Neural crest cell (in vitro differentiated cells): ENCODE measurements around the gene L3MBTL3. TPM values are rescaled to one million over a fixed set of nuclear protein-coding genes. Genes with fewer than 3 reads are reported as not detected.

Source experiments
- DNase-seq: peaks from one replicate; pipeline ENCODE4 v3.0.0; 2021; ENCODE audit warnings: low read depth, mixed read lengths, low spot score
- H3K27ac Mint-ChIP-seq: one replicate; pipeline ENCODE4 v1.8.0; 2021; ENCODE audit warnings: mild to moderate bottlenecking, mixed read lengths; ENCODE audit not compliant: unreplicated experiment
- H3K27me3 Mint-ChIP-seq: 2 replicates; pipeline ENCODE4 v1.8.0; 2021; ENCODE audit warnings: low read depth, mild to moderate bottlenecking, mixed read lengths
- H3K36me3 Mint-ChIP-seq: 2 replicates; pipeline ENCODE4 v1.8.0; 2021; ENCODE audit warnings: low read depth, mild to moderate bottlenecking, mixed read lengths
- H3K4me1 Mint-ChIP-seq: 2 replicates; pipeline ENCODE4 v1.8.0; 2021; ENCODE audit warnings: mixed read lengths
- H3K4me3 Mint-ChIP-seq: one replicate; pipeline ENCODE4 v1.8.0; 2021; ENCODE audit warnings: mild to moderate bottlenecking, mixed read lengths
- H3K9me3 Mint-ChIP-seq: 2 replicates; pipeline ENCODE4 v1.8.0; 2021; ENCODE audit warnings: mixed read lengths
- total RNA-seq: library from RNA; stranded (reverse); gene quantifications from 2 replicates; pipeline ENCODE4 v1.2.1, GENCODE V29; 2021
- TF ChIP-seq, protein P1 (sequence below): fragments of 200-600 bp; sonication (generic); conservative IDR thresholded peaks from 2 replicates; pipeline ENCODE4 v1.5.0; 2021; ENCODE audit warnings: antibody characterized with exemption, mild to moderate bottlenecking

L3MBTL3 gene
- total RNA-seq, 1 donor from 2014 or later, result 22.8 TPM

DNA sequence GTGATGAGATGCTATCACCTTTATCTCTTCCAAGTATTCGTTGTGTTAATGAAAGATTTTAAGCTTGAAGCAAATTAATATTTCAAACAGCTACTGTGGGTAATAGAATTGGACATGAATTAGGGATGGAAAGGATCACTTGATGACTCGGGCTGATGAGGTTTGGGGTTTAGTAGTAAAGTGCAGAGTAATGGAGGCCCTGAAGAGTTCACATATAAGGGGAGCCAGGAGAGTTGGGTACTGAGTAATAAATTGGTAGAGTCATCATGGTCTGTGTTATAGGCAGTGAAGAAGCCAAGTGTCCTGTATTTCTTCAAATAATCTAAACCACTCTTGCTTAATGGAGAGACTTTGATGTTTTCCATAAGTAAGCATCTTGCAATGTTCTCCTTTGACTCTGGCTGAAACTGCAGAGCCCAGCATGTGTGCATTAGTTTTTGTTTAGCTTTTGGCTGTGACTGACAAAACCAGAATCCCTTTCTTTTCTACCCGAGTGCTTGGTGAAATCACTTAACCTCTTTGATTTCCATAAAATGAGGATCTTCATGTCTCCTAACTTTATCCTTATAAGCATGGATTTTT, 57.6 kb downstream of the L3MBTL3 start:
- no peaks in the 10 kb centered on the region for H3K9me3 Mint-ChIP-seq
- H3K36me3 Mint-ChIP-seq, result peaks cover 17% of the 10 kb centered on the region
- H3K27me3 Mint-ChIP-seq, result no peaks in the 10 kb centered on the region

DNA sequence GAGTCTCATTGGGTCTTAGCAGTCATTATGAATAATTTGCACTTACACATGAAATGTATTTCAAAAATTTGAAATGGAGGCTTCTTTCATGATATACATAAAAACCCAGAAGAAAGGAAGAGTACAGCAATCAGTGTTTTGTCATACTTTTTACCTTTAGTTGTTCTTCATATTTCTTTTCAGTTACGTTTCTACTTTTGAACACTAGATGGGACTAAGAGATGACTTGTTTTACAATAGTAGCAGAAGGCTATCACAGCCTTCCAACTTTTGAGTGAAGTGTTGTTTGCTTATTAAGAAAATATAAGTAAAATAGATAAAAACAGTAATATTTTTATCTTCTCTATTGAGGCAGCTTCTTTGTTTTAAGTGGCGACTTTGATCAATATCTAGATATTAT, 58.1 kb downstream of the L3MBTL3 start:
- H3K4me3 Mint-ChIP-seq, result no peak overlapping the region
- H3K4me1 Mint-ChIP-seq, result peaks cover 11% of the 10 kb centered on the region
- H3K27me3 Mint-ChIP-seq, result no peaks in the 10 kb centered on the region
- H3K27ac Mint-ChIP-seq, result no peak overlapping the region
- H3K9me3 Mint-ChIP-seq, result no peaks in the 10 kb centered on the region
- H3K36me3 Mint-ChIP-seq, result peaks cover 17% of the 10 kb centered on the region
- TF ChIP-seq, protein P1, sequence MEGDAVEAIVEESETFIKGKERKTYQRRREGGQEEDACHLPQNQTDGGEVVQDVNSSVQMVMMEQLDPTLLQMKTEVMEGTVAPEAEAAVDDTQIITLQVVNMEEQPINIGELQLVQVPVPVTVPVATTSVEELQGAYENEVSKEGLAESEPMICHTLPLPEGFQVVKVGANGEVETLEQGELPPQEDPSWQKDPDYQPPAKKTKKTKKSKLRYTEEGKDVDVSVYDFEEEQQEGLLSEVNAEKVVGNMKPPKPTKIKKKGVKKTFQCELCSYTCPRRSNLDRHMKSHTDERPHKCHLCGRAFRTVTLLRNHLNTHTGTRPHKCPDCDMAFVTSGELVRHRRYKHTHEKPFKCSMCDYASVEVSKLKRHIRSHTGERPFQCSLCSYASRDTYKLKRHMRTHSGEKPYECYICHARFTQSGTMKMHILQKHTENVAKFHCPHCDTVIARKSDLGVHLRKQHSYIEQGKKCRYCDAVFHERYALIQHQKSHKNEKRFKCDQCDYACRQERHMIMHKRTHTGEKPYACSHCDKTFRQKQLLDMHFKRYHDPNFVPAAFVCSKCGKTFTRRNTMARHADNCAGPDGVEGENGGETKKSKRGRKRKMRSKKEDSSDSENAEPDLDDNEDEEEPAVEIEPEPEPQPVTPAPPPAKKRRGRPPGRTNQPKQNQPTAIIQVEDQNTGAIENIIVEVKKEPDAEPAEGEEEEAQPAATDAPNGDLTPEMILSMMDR, result peak; percentile 25
- DNase-seq, result no peak

More for the DNA sequence above, 57.6 kb downstream of the L3MBTL3 start:
- Mint-ChIP-seq H3K4me1 (peaks cover 14% of the 10 kb centered on the region), H3K27ac (no peak overlapping the region), H3K4me3 (no peak overlapping the region)
- TF ChIP-seq, protein P1, result no peak
- no peak for DNase-seq

DNA sequence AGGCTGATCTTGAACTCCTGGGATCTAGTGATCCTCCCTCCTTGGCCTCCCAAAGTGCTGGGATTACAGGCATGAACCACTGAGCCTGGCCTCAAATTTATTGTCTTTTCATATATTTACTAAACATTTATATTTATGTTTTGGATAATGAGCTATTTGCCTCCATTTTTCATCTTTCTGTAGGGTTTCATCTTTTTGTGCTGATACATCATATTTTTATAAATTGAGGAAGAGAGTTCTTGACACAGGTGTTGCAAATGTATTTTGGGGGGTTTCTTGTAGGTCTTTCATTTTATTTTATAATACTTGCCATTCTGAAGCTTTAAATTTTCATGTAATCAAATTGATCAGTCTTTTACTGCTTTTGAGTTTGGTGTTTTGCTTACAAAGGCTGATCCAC, 72.4 kb downstream of the L3MBTL3 start:
- no peak for DNase-seq
- no peak overlapping the region for H3K4me3 Mint-ChIP-seq
- no peaks in the 10 kb centered on the region for H3K27me3 Mint-ChIP-seq
- peaks cover 18% of the 10 kb centered on the region for H3K36me3 Mint-ChIP-seq
- peaks cover 2% of the 10 kb centered on the region for H3K9me3 Mint-ChIP-seq
- TF ChIP-seq, protein P1, result no peak
- H3K4me1 Mint-ChIP-seq, result no peaks in the 10 kb centered on the region
- H3K27ac Mint-ChIP-seq, result no peak overlapping the region

DNA sequence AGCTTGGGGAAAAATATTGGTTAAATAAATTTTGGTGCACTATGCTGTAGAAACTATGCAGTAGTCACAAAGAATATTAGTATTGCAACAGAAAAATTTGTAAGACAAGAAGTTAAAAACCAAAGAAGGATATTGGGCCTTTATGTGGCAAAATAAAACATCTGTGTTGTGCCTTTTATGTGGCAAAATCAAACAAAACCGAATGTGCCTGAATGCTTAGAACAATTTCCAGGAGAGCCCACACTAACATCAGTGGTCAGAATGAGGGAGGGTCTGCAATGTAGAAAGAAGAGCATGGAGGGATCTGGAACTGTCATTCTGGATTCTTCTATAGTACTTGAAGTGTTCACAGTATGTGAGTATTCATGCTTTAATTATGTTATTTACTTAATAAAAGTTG, 75.2 kb downstream of the L3MBTL3 start:
- Mint-ChIP-seq H3K27me3 (no peaks in the 10 kb centered on the region), H3K4me1 (no peaks in the 10 kb centered on the region), H3K9me3 (peaks cover 2% of the 10 kb centered on the region), H3K36me3 (peaks cover 29% of the 10 kb centered on the region), H3K4me3 (no peak overlapping the region), H3K27ac (no peak overlapping the region)
- DNase-seq, result no peak
- TF ChIP-seq, protein P1, result no peak

DNA sequence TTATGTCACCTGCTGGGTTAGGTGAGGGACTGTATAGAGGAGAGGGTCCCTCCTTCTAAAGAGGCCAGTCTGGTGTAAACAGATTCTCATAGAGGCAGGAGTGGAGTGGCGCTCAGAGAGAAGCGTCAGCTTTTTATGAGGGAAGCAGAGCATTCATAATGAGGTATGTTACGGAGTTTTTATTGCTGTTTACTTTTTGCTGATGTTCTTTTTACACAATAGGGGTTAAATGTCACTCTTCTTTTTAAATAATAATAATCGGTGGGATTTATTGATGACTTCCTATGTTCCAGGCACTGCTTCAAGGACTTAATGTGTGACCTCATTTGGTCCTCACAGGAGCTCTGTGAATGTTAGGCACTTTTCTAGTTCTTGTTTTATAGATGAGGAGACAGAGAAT, 79.9 kb downstream of the L3MBTL3 start:
- no peak overlapping the region for H3K27ac Mint-ChIP-seq
- no peaks in the 10 kb centered on the region for H3K27me3 Mint-ChIP-seq
- TF ChIP-seq, protein P1, result no peak
- no peaks in the 10 kb centered on the region for H3K4me1 Mint-ChIP-seq
- H3K4me3 Mint-ChIP-seq, result no peak overlapping the region
- no peaks in the 10 kb centered on the region for H3K9me3 Mint-ChIP-seq
- H3K36me3 Mint-ChIP-seq, result peaks cover 33% of the 10 kb centered on the region
- no peak for DNase-seq
